Ramos (cell line): ENCODE data around the gene TSTD2.
"Not testable (repeated sequence)": the region's sequence is repeated elsewhere in the genome, so short reads cannot be mapped to it uniquely, and the experiment has no call there.

Source experiments
- in situ Hi-C: fragments of 300-500 bp; cut with MboI; formaldehyde crosslinking; loops from one replicate; pipeline ENCODE4 v1.14.3; 2022; ENCODE audit warnings: low sequenced_read_pairs; ENCODE audit not compliant: unreplicated experiment

TSTD2 gene

GRCh38 chr9:97594381-97594921, 38.7 kb downstream of the TSTD2 start:
- in situ Hi-C loops: no loop called here

GRCh38 chr9:97593960-97594359, 39.2 kb downstream of the TSTD2 start:
- in situ Hi-C loops: no loop called here

GRCh38 chr9:97592126-97592525, 41.0 kb downstream of the TSTD2 start:
- in situ Hi-C loops: no loop called here

- in situ Hi-C loops: no loop called here
Measured at GRCh38 chr9:97591535-97591934, 41.6 kb downstream of the TSTD2 start.

GRCh38 chr9:97586909-97587308, 46.3 kb downstream of the TSTD2 start:
- in situ Hi-C loops: not testable (repeated sequence)

GRCh38 chr9:97584778-97585177, 48.4 kb downstream of the TSTD2 start:
- in situ Hi-C loops: not testable (repeated sequence)

- in situ Hi-C loops: not testable (repeated sequence)
Measured at GRCh38 chr9:97581590-97581989, 51.6 kb downstream of the TSTD2 start.

- in situ Hi-C loops: no loop called here
Measured at GRCh38 chr9:97579914-97580313, 53.3 kb downstream of the TSTD2 start.

- in situ Hi-C loops: no loop called here
Measured at GRCh38 chr9:97578846-97579245, 54.3 kb downstream of the TSTD2 start.

GRCh38 chr9:97577051-97577450, 56.1 kb downstream of the TSTD2 start:
- in situ Hi-C loops: no loop called here

GRCh38 chr9:97575673-97576200, 57.4 kb downstream of the TSTD2 start:
- in situ Hi-C loops: no loop called here

GRCh38 chr9:97574921-97575672, 58.1 kb downstream of the TSTD2 start:
- in situ Hi-C loops: not testable (repeated sequence)

- in situ Hi-C loops: not testable (repeated sequence)
Measured at GRCh38 chr9:97574101-97574571, 59.0 kb downstream of the TSTD2 start.

- in situ Hi-C loops: no loop called here
Measured at GRCh38 chr9:97573482-97574073, 59.6 kb downstream of the TSTD2 start.

GRCh38 chr9:97572892-97573365, 60.2 kb downstream of the TSTD2 start:
- in situ Hi-C loops: no loop called here

GRCh38 chr9:97572196-97572891, 60.8 kb downstream of the TSTD2 start:
- in situ Hi-C loops: no loop called here

GRCh38 chr9:97571664-97572063, 61.5 kb downstream of the TSTD2 start:
- in situ Hi-C loops: no loop called here

GRCh38 chr9:97570899-97571298, 62.3 kb downstream of the TSTD2 start:
- in situ Hi-C loops: no loop called here

GRCh38 chr9:97568461-97569275, 64.5 kb downstream of the TSTD2 start:
- in situ Hi-C loops: no loop called here

- in situ Hi-C loops: no loop called here
Measured at GRCh38 chr9:97567894-97568202, 65.3 kb downstream of the TSTD2 start.
